H1 (cell line): ENCODE measurements around the gene GRM4. TPM values are rescaled to one million over a fixed set of nuclear protein-coding genes. Genes with fewer than 3 reads are reported as not detected.

Experiments
- BCL11A ChIP-seq, 2 experiments: IDR thresholded peaks; one replicate each; pipeline ENCODE4 v1.6.1; 2011; ENCODE audit warnings: low read depth in 2 of 2, low read length in 2 of 2, mild to moderate bottlenecking in 2 of 2
- CREB1 ChIP-seq: IDR thresholded peaks from 2 replicates; pipeline ENCODE4 v1.6.1; 2012; ENCODE audit warnings: inconsistent platforms
- NANOG ChIP-seq: IDR thresholded peaks from 2 replicates; pipeline ENCODE4 v1.6.1; 2011; ENCODE audit warnings: low read length, low read depth, mild to moderate bottlenecking, inconsistent platforms; ENCODE audit not compliant: insufficient read depth, poor library complexity, severe bottlenecking
- RXRA ChIP-seq: IDR thresholded peaks from 2 replicates; pipeline ENCODE4 v1.6.1; 2011; ENCODE audit warnings: low read depth, mild to moderate bottlenecking, low read length, moderate library complexity; ENCODE audit not compliant: insufficient read depth
- SIX5 ChIP-seq: IDR thresholded peaks from 2 replicates; pipeline ENCODE4 v1.6.1; 2011; ENCODE audit warnings: mild to moderate bottlenecking, low read depth, low read length
- SP2 ChIP-seq: IDR thresholded peaks from 2 replicates; pipeline ENCODE4 v1.6.1; 2012; ENCODE audit warnings: mild to moderate bottlenecking, low read length, inconsistent platforms
- TBP ChIP-seq: IDR thresholded peaks from 2 replicates; pipeline ENCODE4 v1.6.1; 2011; ENCODE audit warnings: low read depth, low read length, improper control_type of control experiment
- TCF12 ChIP-seq: IDR thresholded peaks from 2 replicates; pipeline ENCODE4 v1.6.1; 2011; ENCODE audit warnings: low read depth, mild to moderate bottlenecking, low read length
- polyA plus RNA-seq, 7 experiments: library from polyadenylated mRNA; depleted of rRNA in 3 of 7; stranded (reverse) in 5 of 7; unstranded in 2 of 7; fragments of >200 nt in 5 of 7; fragments of 200-250 nt in 2 of 7; gene quantifications; 1 replicate in 5 of 7; 2 replicates in 1 of 7; 4 replicates in 1 of 7; pipeline versions ENCODE4 v1.2.1 to v1.2.3, GENCODE V29; 2011 to 2013; ENCODE audit warnings: missing spikeins in 2 of 7, mixed read lengths in 2 of 7
- total RNA-seq: library from RNA; stranded (reverse); fragmentation: NEBNext Ultra II Directional; extraction: Animal tissue kit (Norgen Biotek cat#: 25700); gene quantifications from 2 replicates; pipeline ENCODE4 v1.2.1, GENCODE V29; 2021
- TF ChIP-seq, protein P1 (sequence below): IDR thresholded peaks from 2 replicates; pipeline ENCODE4 v1.6.1; 2012; ENCODE audit warnings: inconsistent platforms

Gene GRM4
- total and polyA plus RNA-seq, 2 of the 8 experiments (the other 6 are each of a cell fraction or from before 2014, with no cell fraction given), result 19.6 to 21.5 TPM

GRCh38 chr6:34056305-34057108, 89.4 kb downstream of the GRM4 start (continued):
- TF ChIP-seq NANOG, result no peak
- no peak for TF ChIP-seq BCL11A (IDR thresholded peaks at IDR 0.05; ENCODE audit: low read depth in 2 of 2, low read length in 2 of 2)
- 0 out of 2 replicates have a peak, but pooled peaks have one; percentile 45 for TF ChIP-seq CREB1
- 0 out of 2 replicates have a peak, but pooled peaks have one; percentile 2 for TF ChIP-seq TCF12
- no peak for TF ChIP-seq SIX5
- TF ChIP-seq TBP, result 0 out of 2 replicates have a peak, but pooled peaks have one; percentile 41
- no peak for TF ChIP-seq SP2
- TF ChIP-seq, protein P1, sequence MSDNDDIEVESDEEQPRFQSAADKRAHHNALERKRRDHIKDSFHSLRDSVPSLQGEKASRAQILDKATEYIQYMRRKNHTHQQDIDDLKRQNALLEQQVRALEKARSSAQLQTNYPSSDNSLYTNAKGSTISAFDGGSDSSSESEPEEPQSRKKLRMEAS, result peak; percentile 85
- TF ChIP-seq RXRA, result no peak
